MM.1S (cell line): ENCODE measurements around the gene TRIM63.

Experiments
- DNase-seq: peaks from one replicate; pipeline ENCODE4 v3.0.0-alpha.2; 2015
- H2AFZ ChIP-seq: fragments of 300-600 bp; sonication (generic); 2 replicates; pipeline ENCODE4 v1.6.0; 2016; ENCODE audit warnings: antibody characterized with exemption, low read length
- H3F3A ChIP-seq: fragments of 300-600 bp; sonication (generic); 2 replicates; pipeline ENCODE4 v1.6.1; 2016; ENCODE audit warnings: mild to moderate bottlenecking, antibody characterized with exemption, low read length, moderate library complexity, mixed read lengths; ENCODE audit not compliant: insufficient read depth
- H3K27ac ChIP-seq: fragments of 300-600 bp; sonication (generic); 2 replicates; pipeline ENCODE4 v1.5.1; 2016; ENCODE audit warnings: mild to moderate bottlenecking, low read length
- H3K27me3 ChIP-seq: fragments of 300-600 bp; sonication (generic); replicated peaks from 2 replicates; pipeline ENCODE4 v1.6.0; 2016; ENCODE audit warnings: low read length; ENCODE audit not compliant: insufficient read depth
- H3K36me3 ChIP-seq: fragments of 300-600 bp; sonication (generic); replicated peaks from 2 replicates; pipeline ENCODE4 v1.6.1; 2016; ENCODE audit warnings: mild to moderate bottlenecking, low read length, mixed read lengths; ENCODE audit not compliant: insufficient read depth
- H3K4me1 ChIP-seq: fragments of 300-600 bp; sonication (generic); 2 replicates; pipeline ENCODE4 v1.6.1; 2016; ENCODE audit warnings: low read length, mixed read lengths
- H3K4me2 ChIP-seq: fragments of 300-600 bp; sonication (generic); 2 replicates; pipeline ENCODE4 v1.6.0; 2016; ENCODE audit warnings: low read depth, low read length
- H3K4me3 ChIP-seq: fragments of 300-600 bp; sonication (generic); 2 replicates; pipeline ENCODE4 v1.5.1; 2016; ENCODE audit warnings: low read length, mixed read lengths
- H3K79me2 ChIP-seq: fragments of 300-600 bp; sonication (generic); 2 replicates; pipeline ENCODE4 v1.6.1; 2016; ENCODE audit warnings: mixed run types, low read length, mixed read lengths
- H3K9ac ChIP-seq: fragments of 300-600 bp; sonication (generic); 2 replicates; pipeline ENCODE4 v1.6.1; 2016; ENCODE audit warnings: low read length, mixed read lengths
- H3K9me2 ChIP-seq: fragments of 300-600 bp; sonication (generic); replicated peaks from 2 replicates; pipeline ENCODE4 v1.6.1; 2016; ENCODE audit warnings: mild to moderate bottlenecking, low read length, mixed read lengths; ENCODE audit not compliant: insufficient read depth
- H3K9me3 ChIP-seq: fragments of 300-600 bp; sonication (generic); replicated peaks from 2 replicates; pipeline ENCODE4 v1.6.1; 2016; ENCODE audit warnings: mild to moderate bottlenecking, low read length, mixed read lengths; ENCODE audit not compliant: insufficient read depth
- H4K20me1 ChIP-seq: fragments of 300-600 bp; sonication (generic); 2 replicates; pipeline ENCODE4 v1.6.1; 2016; ENCODE audit warnings: mild to moderate bottlenecking, low read length, moderate library complexity, mixed read lengths; ENCODE audit not compliant: insufficient read depth
- EZH2 ChIP-seq: fragments of 300-600 bp; sonication (generic); optimal IDR thresholded peaks from 2 replicates; pipeline ENCODE3; 2017; ENCODE audit warnings: low read depth, mild to moderate bottlenecking, antibody characterized with exemption, low read length, mixed read lengths
- EZH2phosphoT487 ChIP-seq: fragments of 300-600 bp; sonication (generic); IDR thresholded peaks from 2 replicates; pipeline ENCODE4 v1.6.1; 2018; ENCODE audit warnings: antibody characterized with exemption, low read length
- TF ChIP-seq, protein P1 (sequence below): fragments of 300-600 bp; sonication (generic); IDR thresholded peaks from 2 replicates; pipeline ENCODE4 v1.5.1; 2016; ENCODE audit warnings: antibody characterized with exemption, low read length, mixed read lengths

TRIM63 gene

DNA sequence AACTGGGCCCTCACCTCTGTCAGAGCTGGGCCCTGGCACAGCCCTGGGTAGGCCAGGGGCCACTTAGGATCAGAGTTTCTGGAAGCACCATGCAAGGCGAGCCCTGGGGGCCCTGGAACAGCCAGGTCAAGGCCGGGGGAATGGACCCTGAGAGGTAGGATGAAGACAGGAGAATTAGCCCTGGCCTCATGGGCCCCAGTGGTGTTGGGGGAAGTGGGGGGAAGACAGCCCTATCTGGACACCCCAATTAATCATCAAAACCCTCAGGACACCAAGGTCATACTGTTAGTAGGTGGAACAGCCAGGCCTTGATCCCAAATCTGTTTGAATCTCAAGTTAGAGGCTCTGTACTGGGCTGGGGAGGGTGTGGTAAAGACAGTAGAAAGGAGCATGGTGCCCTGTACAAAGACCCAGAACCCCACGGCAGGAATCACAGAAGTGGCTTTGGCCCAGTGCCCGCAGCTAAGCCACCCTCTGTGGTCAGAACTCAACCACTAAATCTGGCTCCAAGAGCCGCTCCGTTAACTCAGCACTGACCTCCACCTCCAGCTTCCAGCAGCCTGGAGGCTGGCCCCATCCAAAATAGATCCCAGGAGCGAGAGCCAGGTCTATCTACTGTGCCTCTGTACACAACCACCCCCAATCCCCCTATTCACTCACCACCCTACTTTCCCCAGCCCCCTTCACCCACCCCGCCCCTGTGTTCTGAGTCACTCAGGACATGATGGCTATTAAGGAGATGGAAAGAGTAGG lies 14.0 kb upstream of the TRIM63 start:
- Histone ChIP-seq H3K27me3 (no peaks in the 10 kb centered on the region), H3K9me3 (no peaks in the 10 kb centered on the region), H3K4me2 (no peak overlapping the region), H3K9ac (no peak overlapping the region), H3K79me2 (no peaks in the 10 kb centered on the region), H3K4me3 (no peak overlapping the region), H3K4me1 (no peaks in the 10 kb centered on the region), H3K9me2 (no peaks in the 10 kb centered on the region), H3K36me3 (no peaks in the 10 kb centered on the region), H4K20me1 (no peaks in the 10 kb centered on the region), H3F3A (no peaks in the 10 kb centered on the region), H3K27ac (no peak overlapping the region), H2AFZ (no peak overlapping the region)
- no peak for DNase-seq
- TF ChIP-seq EZH2 (no peak), EZH2phosphoT487 (no peak)
- TF ChIP-seq, protein P1, sequence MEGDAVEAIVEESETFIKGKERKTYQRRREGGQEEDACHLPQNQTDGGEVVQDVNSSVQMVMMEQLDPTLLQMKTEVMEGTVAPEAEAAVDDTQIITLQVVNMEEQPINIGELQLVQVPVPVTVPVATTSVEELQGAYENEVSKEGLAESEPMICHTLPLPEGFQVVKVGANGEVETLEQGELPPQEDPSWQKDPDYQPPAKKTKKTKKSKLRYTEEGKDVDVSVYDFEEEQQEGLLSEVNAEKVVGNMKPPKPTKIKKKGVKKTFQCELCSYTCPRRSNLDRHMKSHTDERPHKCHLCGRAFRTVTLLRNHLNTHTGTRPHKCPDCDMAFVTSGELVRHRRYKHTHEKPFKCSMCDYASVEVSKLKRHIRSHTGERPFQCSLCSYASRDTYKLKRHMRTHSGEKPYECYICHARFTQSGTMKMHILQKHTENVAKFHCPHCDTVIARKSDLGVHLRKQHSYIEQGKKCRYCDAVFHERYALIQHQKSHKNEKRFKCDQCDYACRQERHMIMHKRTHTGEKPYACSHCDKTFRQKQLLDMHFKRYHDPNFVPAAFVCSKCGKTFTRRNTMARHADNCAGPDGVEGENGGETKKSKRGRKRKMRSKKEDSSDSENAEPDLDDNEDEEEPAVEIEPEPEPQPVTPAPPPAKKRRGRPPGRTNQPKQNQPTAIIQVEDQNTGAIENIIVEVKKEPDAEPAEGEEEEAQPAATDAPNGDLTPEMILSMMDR = no peak

GRCh38 chr1:26079960-26080814 lies 12.8 kb upstream of the TRIM63 start:
- H3K27ac ChIP-seq = no peak overlapping the region
- H3K4me3 ChIP-seq = no peak overlapping the region
- H3K36me3 ChIP-seq = no peaks in the 10 kb centered on the region
- H2AFZ ChIP-seq = no peak overlapping the region
- H3K9me3 ChIP-seq = no peaks in the 10 kb centered on the region
- H3F3A ChIP-seq = no peaks in the 10 kb centered on the region
- H3K9ac ChIP-seq = no peak overlapping the region
- H3K4me2 ChIP-seq = no peak overlapping the region
- no peaks in the 10 kb centered on the region for H3K4me1 ChIP-seq
- no peaks in the 10 kb centered on the region for H4K20me1 ChIP-seq
- DNase-seq = no peak
- H3K79me2 ChIP-seq = no peaks in the 10 kb centered on the region
- TF ChIP-seq EZH2 (no peak), EZH2phosphoT487 (no peak)
- TF ChIP-seq, protein P1 = no peak
- no peaks in the 10 kb centered on the region for H3K9me2 ChIP-seq
- H3K27me3 ChIP-seq = no peaks in the 10 kb centered on the region

GRCh38 chr1:26079178-26079563 lies 11.7 kb upstream of the TRIM63 start:
- Histone ChIP-seq H3F3A (no peaks in the 10 kb centered on the region), H3K27ac (no peak overlapping the region), H3K4me3 (no peak overlapping the region), H3K9me3 (no peaks in the 10 kb centered on the region), H4K20me1 (no peaks in the 10 kb centered on the region), H3K9ac (no peak overlapping the region), H2AFZ (no peak overlapping the region), H3K36me3 (no peaks in the 10 kb centered on the region), H3K79me2 (no peaks in the 10 kb centered on the region), H3K4me1 (no peaks in the 10 kb centered on the region), H3K9me2 (no peaks in the 10 kb centered on the region), H3K27me3 (no peaks in the 10 kb centered on the region), H3K4me2 (no peak overlapping the region)
- no peak for DNase-seq
- TF ChIP-seq, protein P1 = no peak
- TF ChIP-seq EZH2 (no peak), EZH2phosphoT487 (no peak)
